GM12878 (cell line): Measurements from ENCODE around the gene CD48. TPM values are rescaled to one million over a fixed set of nuclear protein-coding genes. Genes with fewer than 3 reads are reported as not detected.
A peak's percentile ranks its signal among the peaks of the same experiment; 100 is the strongest.

ENCODE experiments used
- BACH1 ChIP-seq: fragments of 450-650 bp; IDR thresholded peaks from 2 replicates; pipeline ENCODE4 v1.6.1; 2017; ENCODE audit warnings: mild to moderate bottlenecking, borderline replicate concordance
- BCL11A ChIP-seq: IDR thresholded peaks from 2 replicates; pipeline ENCODE4 v1.6.1; 2011; ENCODE audit warnings: low read depth, low read length
- CREB1 ChIP-seq: IDR thresholded peaks from 2 replicates; pipeline ENCODE4 v1.6.1; 2012; ENCODE audit warnings: low read depth, mild to moderate bottlenecking, inconsistent platforms
- ELK1 ChIP-seq: IDR thresholded peaks from 2 replicates; pipeline ENCODE4 v1.6.1; 2012; ENCODE audit warnings: low read depth, low read length, improper control_type of control experiment
- ESRRA ChIP-seq: IDR thresholded peaks from 2 replicates; pipeline ENCODE4 v1.6.1; 2012; ENCODE audit warnings: mild to moderate bottlenecking, low read length, improper control_type of control experiment
- FOXM1 ChIP-seq: IDR thresholded peaks from 2 replicates; pipeline ENCODE4 v1.6.1; 2012; ENCODE audit warnings: low read depth, mild to moderate bottlenecking, inconsistent platforms, low read length, moderate library complexity
- IRF5 ChIP-seq: fragments of 450-650 bp; IDR thresholded peaks from 2 replicates; pipeline ENCODE4 v1.6.1; 2017; ENCODE audit warnings: borderline replicate concordance
- MTA2 ChIP-seq: fragments of 450-650 bp; IDR thresholded peaks from 2 replicates; pipeline ENCODE4 v1.6.1; 2016; ENCODE audit warnings: low read depth, mild to moderate bottlenecking, moderate library complexity
- MYC ChIP-seq: IDR thresholded peaks from 2 replicates; pipeline ENCODE4 v1.6.1; 2011; ENCODE audit warnings: mild to moderate bottlenecking, low read length, moderate library complexity, inconsistent platforms; ENCODE audit not compliant: insufficient read depth, insufficient replicate concordance, insufficient read length, severe bottlenecking
- NR2C2 ChIP-seq: IDR thresholded peaks from 2 replicates; pipeline ENCODE4 v1.6.1; 2011; ENCODE audit warnings: borderline replicate concordance, low read depth; ENCODE audit not compliant: control insufficient read depth, insufficient read length
- NRF1 ChIP-seq: conservative IDR thresholded peaks from 2 replicates; pipeline ENCODE4 v1.6.1; 2011; ENCODE audit warnings: mild to moderate bottlenecking, low read depth, low read length, improper control_type of control experiment
- PAX5 ChIP-seq: IDR thresholded peaks from 2 replicates; pipeline ENCODE4 v1.6.1; 2011; ENCODE audit warnings: low read depth, low read length, borderline replicate concordance
- PKNOX1 ChIP-seq: fragments of 450-650 bp; IDR thresholded peaks from 2 replicates; pipeline ENCODE4 v1.6.1; 2016; ENCODE audit warnings: mild to moderate bottlenecking
- POLR2AphosphoS5 ChIP-seq: IDR thresholded peaks from 2 replicates; pipeline ENCODE4 v1.6.1; 2011; ENCODE audit warnings: mild to moderate bottlenecking, low read length, inconsistent platforms
- RELB ChIP-seq: fragments of 450-650 bp; IDR thresholded peaks from 2 replicates; pipeline ENCODE4 v1.6.1; 2017; ENCODE audit warnings: low read depth, mild to moderate bottlenecking, moderate library complexity
- SIX5 ChIP-seq: IDR thresholded peaks from 2 replicates; pipeline ENCODE4 v1.6.1; 2011; ENCODE audit warnings: mild to moderate bottlenecking, low read depth, low read length, moderate library complexity; ENCODE audit not compliant: severe bottlenecking
- SMAD1 ChIP-seq: fragments of 450-650 bp; IDR thresholded peaks from 2 replicates; pipeline ENCODE4 v1.6.1; 2018; ENCODE audit warnings: mild to moderate bottlenecking, low read depth; ENCODE audit not compliant: partially characterized antibody
- SPI1 ChIP-seq: IDR thresholded peaks from 2 replicates; pipeline ENCODE4 v1.6.1; 2011; ENCODE audit warnings: low read depth, mild to moderate bottlenecking, low read length, moderate library complexity, borderline replicate concordance; ENCODE audit not compliant: insufficient read depth
- SREBF2 ChIP-seq: IDR thresholded peaks from 2 replicates; pipeline ENCODE4 v1.6.1; 2012; ENCODE audit warnings: mild to moderate bottlenecking, low read length
- STAT3 ChIP-seq: IDR thresholded peaks from 2 replicates; pipeline ENCODE4 v1.6.1; 2011; ENCODE audit warnings: low read depth, low read length, improper control_type of control experiment
- TCF7 ChIP-seq: IDR thresholded peaks from 2 replicates; pipeline ENCODE4 v1.6.1; 2014; ENCODE audit warnings: antibody characterized with exemption, borderline replicate concordance
- polyA plus RNA-seq, 11 experiments: library from polyadenylated mRNA; depleted of rRNA in 4 of 11; unstranded in 6 of 11; stranded (reverse) in 5 of 11; fragments of >200 nt; fragmentation: Nextera tagmentation in 4 of 11; fragmentation: Illumina TruSeq in 1 of 11; extraction: Ambion mirVana in 4 of 11; extraction: Trizol in 1 of 11; gene quantifications; 1 replicate in 1 of 11; 2 replicates in 10 of 11; pipeline versions ENCODE4 v1.2.1 to v1.2.3, GENCODE V29; 2011 to 2016; ENCODE audit warnings: inconsistent platforms in 2 of 11, missing spikeins in 2 of 11, low read depth in 1 of 11
- total RNA-seq, 4 experiments: library from RNA; depleted of rRNA in 3 of 4; stranded (reverse); fragments of >200 nt in 3 of 4; fragmentation: Illumina TruSeq in 1 of 4; extraction: Trizol in 1 of 4; gene quantifications; 2 replicates each; pipeline versions ENCODE4 v1.2.1 to v1.2.3, GENCODE V29; 2013 to 2021
- TF ChIP-seq, protein P1 (sequence below): fragments of 450-650 bp; formaldehyde crosslinking; IDR thresholded peaks from 2 replicates; pipeline ENCODE4 v1.5.0; 2022; ENCODE audit warnings: mild to moderate bottlenecking, missing genetic modification characterization

The CD48 gene
- total and polyA plus RNA-seq, 10 of the 15 experiments (the other 5 are each of a cell fraction or from before 2014, with no cell fraction given), result 302 to 1,315 (median 430) TPM

DNA sequence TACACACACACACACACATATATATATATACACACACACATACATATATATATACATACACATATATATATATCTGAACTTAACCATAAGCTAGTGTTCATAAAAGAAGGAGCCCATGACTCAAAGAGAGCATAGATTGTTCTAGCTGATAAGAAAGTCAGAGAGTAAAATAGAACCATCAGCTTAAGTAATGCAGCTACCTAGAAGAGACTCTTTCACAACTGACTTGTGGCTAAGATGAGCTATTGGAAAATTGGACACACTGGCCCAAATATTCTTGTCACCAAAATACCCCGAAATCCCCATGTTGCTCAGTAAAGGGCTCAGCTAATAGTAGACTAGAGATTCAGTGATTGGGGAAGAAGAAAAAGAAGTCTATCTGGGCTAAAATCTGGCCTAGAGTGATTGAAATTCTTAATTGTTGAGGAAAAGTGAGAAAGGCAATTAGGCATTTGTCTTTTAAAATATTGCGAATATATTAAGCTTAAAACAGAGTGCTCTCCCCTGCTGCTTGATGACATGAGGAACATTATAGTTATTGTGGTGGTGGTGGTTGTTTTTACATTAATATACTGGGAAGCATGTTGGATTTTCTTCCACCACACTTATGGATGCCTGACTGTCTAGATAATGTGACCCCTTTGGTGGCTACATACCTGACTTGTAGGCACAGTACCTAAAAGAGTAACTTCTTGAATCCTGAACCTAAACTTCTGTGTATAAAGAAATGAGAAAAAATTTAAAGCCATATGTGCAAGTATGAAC lies 71.1 kb downstream of the CD48 start (continued):
- TF ChIP-seq NR2C2 (no peak), SIX5 (no peak), PAX5 (no peak), ELK1 (no peak), CREB1 (peak; percentile 28; the same call in 1 of the 2 replicates), MYC (no peak), SMAD1 (no peak), RELB (no peak), ESRRA (no peak), SPI1 (no peak), SREBF2 (no peak), STAT3 (no peak), MTA2 (no peak), BCL11A (no peak), TCF7 (no peak), PKNOX1 (no peak), BACH1 (peak; percentile 26; the same call in 1 of the 2 replicates), FOXM1 (no peak), POLR2AphosphoS5 (peak; percentile 7; the same call in 1 of the 2 replicates), NRF1 (no peak), IRF5 (no peak)
- TF ChIP-seq, protein P1, sequence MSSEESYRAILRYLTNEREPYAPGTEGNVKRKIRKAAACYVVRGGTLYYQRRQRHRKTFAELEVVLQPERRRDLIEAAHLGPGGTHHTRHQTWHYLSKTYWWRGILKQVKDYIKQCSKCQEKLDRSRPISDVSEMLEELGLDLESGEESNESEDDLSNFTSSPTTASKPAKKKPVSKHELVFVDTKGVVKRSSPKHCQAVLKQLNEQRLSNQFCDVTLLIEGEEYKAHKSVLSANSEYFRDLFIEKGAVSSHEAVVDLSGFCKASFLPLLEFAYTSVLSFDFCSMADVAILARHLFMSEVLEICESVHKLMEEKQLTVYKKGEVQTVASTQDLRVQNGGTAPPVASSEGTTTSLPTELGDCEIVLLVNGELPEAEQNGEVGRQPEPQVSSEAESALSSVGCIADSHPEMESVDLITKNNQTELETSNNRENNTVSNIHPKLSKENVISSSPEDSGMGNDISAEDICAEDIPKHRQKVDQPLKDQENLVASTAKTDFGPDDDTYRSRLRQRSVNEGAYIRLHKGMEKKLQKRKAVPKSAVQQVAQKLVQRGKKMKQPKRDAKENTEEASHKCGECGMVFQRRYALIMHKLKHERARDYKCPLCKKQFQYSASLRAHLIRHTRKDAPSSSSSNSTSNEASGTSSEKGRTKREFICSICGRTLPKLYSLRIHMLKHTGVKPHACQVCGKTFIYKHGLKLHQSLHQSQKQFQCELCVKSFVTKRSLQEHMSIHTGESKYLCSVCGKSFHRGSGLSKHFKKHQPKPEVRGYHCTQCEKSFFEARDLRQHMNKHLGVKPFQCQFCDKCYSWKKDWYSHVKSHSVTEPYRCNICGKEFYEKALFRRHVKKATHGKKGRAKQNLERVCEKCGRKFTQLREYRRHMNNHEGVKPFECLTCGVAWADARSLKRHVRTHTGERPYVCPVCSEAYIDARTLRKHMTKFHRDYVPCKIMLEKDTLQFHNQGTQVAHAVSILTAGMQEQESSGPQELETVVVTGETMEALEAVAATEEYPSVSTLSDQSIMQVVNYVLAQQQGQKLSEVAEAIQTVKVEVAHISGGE (CRISPR knock-in tag), result no peak
